Memory B cell (primary cell): ENCODE measurements around the gene UXS1.
A peak's percentile ranks its signal among the peaks of the same experiment; 100 is the strongest.
"Not testable (repeated sequence)": the region's sequence is repeated elsewhere in the genome, so short reads cannot be mapped to it uniquely, and the experiment has no call there.

Source experiments
- ATAC-seq: fragments of 150-1000 bp; cut with Tn5 transposase; 2 replicates; pipeline ENCODE4 v1.10.0; 2021; ENCODE audit warnings: low read depth, mild to moderate bottlenecking, moderate library complexity
- DNase-seq, 2 donors: peaks; one replicate each; pipeline ENCODE4 v3.0.0; 2022; ENCODE audit warnings: low spot score in 2 of 2
- H3K27ac Mint-ChIP-seq: one replicate; pipeline ENCODE4 v1.8.0; 2022; ENCODE audit warnings: mild to moderate bottlenecking, moderate library complexity, mixed read lengths
- H3K27me3 Mint-ChIP-seq: one replicate; pipeline ENCODE4 v1.8.0; 2022; ENCODE audit warnings: mixed read lengths
- H3K36me3 Mint-ChIP-seq: one replicate; pipeline ENCODE4 v1.8.0; 2022; ENCODE audit warnings: mild to moderate bottlenecking, mixed read lengths
- H3K4me1 Mint-ChIP-seq: one replicate; pipeline ENCODE4 v1.8.0; 2022; ENCODE audit warnings: mixed read lengths
- H3K4me3 Mint-ChIP-seq: one replicate; pipeline ENCODE4 v1.8.0; 2022; ENCODE audit warnings: mild to moderate bottlenecking, moderate library complexity, mixed read lengths
- H3K9me3 Mint-ChIP-seq: one replicate; pipeline ENCODE4 v1.8.0; 2022; ENCODE audit warnings: mixed read lengths

UXS1 gene

DNA sequence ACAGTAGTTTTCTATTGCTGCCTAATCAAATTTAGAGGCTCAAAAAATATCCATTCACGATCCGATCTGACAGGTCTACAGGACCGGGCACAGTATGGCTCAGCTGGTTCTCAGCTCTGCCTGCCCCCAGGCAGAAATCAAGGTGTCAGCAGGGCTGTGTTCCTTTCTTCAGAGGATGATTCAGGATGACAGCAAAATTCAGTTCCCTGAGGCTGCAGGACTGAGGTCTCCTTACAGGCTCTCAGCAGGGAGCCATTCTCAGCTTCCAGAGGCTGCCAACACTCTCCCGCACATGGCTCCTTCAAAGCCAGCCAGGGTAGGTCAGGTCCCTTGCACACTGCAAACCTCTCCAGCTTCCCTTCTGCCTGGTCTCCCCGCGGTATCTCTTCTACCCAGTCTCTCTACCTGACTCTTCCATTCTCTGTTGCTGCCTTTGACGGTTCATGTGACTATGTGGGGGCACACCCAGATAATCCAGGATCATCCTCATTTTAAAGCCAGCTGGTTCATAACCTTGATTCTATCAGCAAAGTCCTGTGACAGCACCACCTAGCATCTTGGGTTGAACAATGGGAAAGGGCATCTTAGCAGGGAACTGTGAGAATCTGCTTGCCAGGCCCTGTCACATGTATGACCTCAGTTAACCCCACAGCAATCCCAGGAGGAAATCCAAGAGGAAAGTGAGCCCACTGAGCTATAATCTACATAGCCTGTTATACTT lies 50.4 kb downstream of the UXS1 start:
- ATAC-seq (no peak), DNase-seq (no peak)
- H3K27me3 Mint-ChIP-seq, result no peaks in the 10 kb centered on the region
- H3K4me1 Mint-ChIP-seq, result peaks cover 26% of the 10 kb centered on the region
- H3K9me3 Mint-ChIP-seq, result no peaks in the 10 kb centered on the region
- H3K27ac Mint-ChIP-seq, result no peak overlapping the region
- H3K4me3 Mint-ChIP-seq, result no peak overlapping the region
- H3K36me3 Mint-ChIP-seq, result peaks cover 32% of the 10 kb centered on the region

- ATAC-seq (no peak), DNase-seq (no peak)
- H3K36me3 Mint-ChIP-seq, result peaks cover 39% of the 10 kb centered on the region
- peaks cover 22% of the 10 kb centered on the region for H3K4me1 Mint-ChIP-seq
- no peak overlapping the region for H3K27ac Mint-ChIP-seq
- no peaks in the 10 kb centered on the region for H3K27me3 Mint-ChIP-seq
- H3K9me3 Mint-ChIP-seq, result no peaks in the 10 kb centered on the region
- no peak overlapping the region for H3K4me3 Mint-ChIP-seq
These were observed 51.4 kb downstream of the UXS1 start for GRCh38 chr2:106142683-106143082.

DNA sequence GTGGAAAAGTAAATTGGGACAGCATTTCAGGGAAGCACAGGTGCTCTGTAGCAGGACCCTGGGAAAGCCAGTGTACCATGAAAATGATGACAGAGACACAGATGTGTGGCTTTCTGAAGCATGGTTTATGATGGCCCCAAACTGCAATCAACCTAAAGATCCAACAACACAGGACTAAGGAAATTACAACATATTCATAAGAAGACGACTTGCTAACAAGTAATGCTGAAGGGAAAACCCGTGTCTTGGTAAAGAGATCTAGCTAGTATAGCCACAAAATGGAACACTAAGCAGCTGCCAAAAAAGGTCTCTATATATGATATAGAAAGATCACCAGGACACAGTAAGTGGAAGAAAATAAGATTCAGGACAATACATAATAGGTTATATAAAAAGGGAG lies 53.2 kb downstream of the UXS1 start:
- Mint-ChIP-seq H3K4me3 (no peak overlapping the region), H3K9me3 (no peaks in the 10 kb centered on the region), H3K36me3 (peaks cover 40% of the 10 kb centered on the region), H3K4me1 (peaks cover 15% of the 10 kb centered on the region), H3K27me3 (no peaks in the 10 kb centered on the region), H3K27ac (peak overlapping the region; percentile 62)
- DNase-seq (no peak), ATAC-seq (no peak)

GRCh38 chr2:106140113-106140512 lies 54.0 kb downstream of the UXS1 start:
- Mint-ChIP-seq H3K9me3 (no peaks in the 10 kb centered on the region), H3K27me3 (no peaks in the 10 kb centered on the region), H3K27ac (no peak overlapping the region), H3K4me1 (peaks cover 13% of the 10 kb centered on the region), H3K36me3 (peaks cover 37% of the 10 kb centered on the region), H3K4me3 (no peak overlapping the region)
- DNase-seq (no peak), ATAC-seq (no peak)

GRCh38 chr2:106139238-106139935 lies 54.7 kb downstream of the UXS1 start:
- peaks cover 33% of the 10 kb centered on the region for H3K36me3 Mint-ChIP-seq
- no peaks in the 10 kb centered on the region for H3K27me3 Mint-ChIP-seq
- DNase-seq (no peak), ATAC-seq (no peak)
- H3K27ac Mint-ChIP-seq, result peak overlapping the region; percentile 62
- no peaks in the 10 kb centered on the region for H3K9me3 Mint-ChIP-seq
- H3K4me3 Mint-ChIP-seq, result no peak overlapping the region
- H3K4me1 Mint-ChIP-seq, result peaks cover 10% of the 10 kb centered on the region

GRCh38 chr2:106138543-106139237 lies 55.4 kb downstream of the UXS1 start:
- no peak for DNase-seq
- peaks cover 10% of the 10 kb centered on the region for H3K4me1 Mint-ChIP-seq
- H3K4me3 Mint-ChIP-seq, result no peak overlapping the region
- no peaks in the 10 kb centered on the region for H3K27me3 Mint-ChIP-seq
- no peaks in the 10 kb centered on the region for H3K9me3 Mint-ChIP-seq
- H3K36me3 Mint-ChIP-seq, result peaks cover 31% of the 10 kb centered on the region
- peak overlapping the region; percentile 62 for H3K27ac Mint-ChIP-seq
- no peak for ATAC-seq

DNA sequence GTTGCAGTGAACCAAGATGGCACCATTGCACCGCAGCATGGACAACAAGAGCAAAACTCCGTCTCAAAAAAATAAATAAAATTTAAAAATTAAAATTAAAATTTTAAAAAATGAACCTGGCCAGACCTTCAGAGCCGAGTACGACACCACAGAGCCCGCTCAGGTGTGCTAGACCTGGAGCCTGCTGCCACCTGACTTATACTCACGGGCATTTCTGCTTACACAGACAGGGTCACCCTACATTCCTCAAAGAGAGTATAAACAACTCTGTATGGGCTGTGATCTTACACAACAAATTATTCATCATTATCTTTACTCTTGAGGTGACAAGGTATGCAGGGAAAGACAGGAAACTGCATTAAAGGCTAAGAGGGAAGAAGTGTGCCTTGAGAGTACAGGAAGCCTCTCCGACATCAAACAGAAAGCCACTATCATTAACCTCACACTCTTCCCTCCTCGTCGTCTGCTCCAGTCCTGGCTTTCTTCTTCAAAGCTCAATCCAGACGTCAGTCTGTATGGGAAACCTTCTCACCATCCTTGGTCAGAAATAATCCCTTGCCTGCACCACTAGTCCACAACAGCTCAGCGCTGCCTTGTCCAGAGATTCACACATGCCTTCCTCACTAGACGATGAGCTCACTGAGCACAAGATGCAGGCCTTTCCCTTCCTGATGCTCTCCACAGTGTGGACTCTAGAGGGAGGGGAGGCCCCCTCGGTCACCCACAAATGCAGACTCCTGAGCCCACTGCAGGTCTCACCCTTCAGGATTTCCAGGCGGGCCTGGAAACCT lies 56.2 kb downstream of the UXS1 start:
- H3K9me3 Mint-ChIP-seq, result no peaks in the 10 kb centered on the region
- H3K36me3 Mint-ChIP-seq, result peaks cover 26% of the 10 kb centered on the region
- DNase-seq (no peak), ATAC-seq (no peak)
- H3K4me3 Mint-ChIP-seq, result no peak overlapping the region
- H3K27me3 Mint-ChIP-seq, result no peaks in the 10 kb centered on the region
- H3K4me1 Mint-ChIP-seq, result peaks cover 10% of the 10 kb centered on the region
- no peak overlapping the region for H3K27ac Mint-ChIP-seq

DNA sequence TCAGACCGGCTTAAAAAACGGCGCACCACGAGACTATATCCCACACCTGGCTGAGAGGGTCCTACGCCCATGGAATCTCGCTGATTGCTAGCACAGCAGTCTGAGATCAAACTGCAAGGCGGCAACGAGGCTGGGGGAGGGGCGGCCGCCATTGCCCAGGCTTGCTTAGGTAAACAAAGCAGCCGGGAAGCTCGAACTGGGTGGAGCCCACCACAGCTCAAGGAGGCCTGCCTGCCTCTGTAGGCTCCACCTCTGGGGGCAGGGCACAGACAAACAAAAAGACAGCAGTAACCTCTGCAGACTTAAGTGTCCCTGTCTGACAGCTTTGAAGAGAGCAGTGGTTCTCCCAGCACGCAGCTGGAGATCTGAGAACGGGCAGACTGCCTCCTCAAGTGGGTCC lies 62.9 kb downstream of the UXS1 start:
- not testable (repeated sequence) for DNase-seq, H3K4me1 Mint-ChIP-seq, H3K4me3 Mint-ChIP-seq, H3K27me3 Mint-ChIP-seq, H3K9me3 Mint-ChIP-seq, H3K27ac Mint-ChIP-seq, ATAC-seq
- H3K36me3 Mint-ChIP-seq, result peaks cover 17% of the 10 kb centered on the region

GRCh38 chr2:106130251-106130998 lies 63.7 kb downstream of the UXS1 start:
- H3K27me3 Mint-ChIP-seq, result no peaks in the 10 kb centered on the region
- no peaks in the 10 kb centered on the region for H3K9me3 Mint-ChIP-seq
- no peaks in the 10 kb centered on the region for H3K4me1 Mint-ChIP-seq
- no peak overlapping the region for H3K27ac Mint-ChIP-seq
- peak overlapping the region; percentile 59 for H3K4me3 Mint-ChIP-seq
- DNase-seq (no peak), ATAC-seq (no peak)
- peaks cover 20% of the 10 kb centered on the region for H3K36me3 Mint-ChIP-seq

DNA sequence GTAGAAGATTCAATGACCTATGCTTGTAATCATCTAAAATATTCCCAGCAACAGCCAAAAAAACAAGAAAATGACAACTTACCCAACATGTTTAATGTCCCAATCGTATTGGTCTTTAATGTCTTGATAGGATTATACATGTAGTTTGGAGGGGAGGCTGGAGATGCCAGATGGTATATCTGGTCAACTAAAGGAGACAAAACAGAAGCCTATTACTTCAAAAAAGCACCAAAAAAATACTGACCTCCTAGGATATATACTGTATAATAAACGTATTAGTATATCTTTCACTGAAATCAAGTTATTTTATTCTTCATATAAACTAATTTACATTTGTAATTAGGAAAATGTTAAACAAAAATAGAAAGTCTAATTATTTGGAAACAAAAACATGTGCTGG lies 64.5 kb downstream of the UXS1 start:
- Mint-ChIP-seq H3K36me3 (peaks cover 26% of the 10 kb centered on the region), H3K4me1 (peaks cover 2% of the 10 kb centered on the region), H3K4me3 (no peak overlapping the region), H3K9me3 (no peaks in the 10 kb centered on the region), H3K27ac (no peak overlapping the region), H3K27me3 (no peaks in the 10 kb centered on the region)
- ATAC-seq (no peak), DNase-seq (no peak)

DNA sequence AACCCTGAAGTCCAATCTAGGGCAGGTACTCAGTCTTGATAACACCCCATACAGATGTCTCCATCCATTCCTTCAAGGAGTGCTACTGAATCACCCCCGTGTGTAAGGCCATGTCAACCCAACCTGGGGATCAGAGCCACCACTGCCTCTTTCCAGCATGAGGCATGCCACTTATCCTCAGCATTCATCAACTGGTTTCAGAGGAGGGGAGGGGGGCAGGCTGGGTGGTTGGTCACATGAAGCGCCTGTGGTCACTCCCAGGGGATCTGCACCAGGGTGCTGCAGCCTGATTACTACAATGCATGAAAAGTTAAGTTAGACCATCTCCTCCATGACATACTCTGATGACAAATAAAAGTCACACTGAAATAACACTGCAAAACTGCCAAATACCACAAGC lies 65.0 kb downstream of the UXS1 start:
- Mint-ChIP-seq H3K27ac (no peak overlapping the region), H3K27me3 (no peaks in the 10 kb centered on the region), H3K36me3 (peaks cover 26% of the 10 kb centered on the region), H3K9me3 (no peaks in the 10 kb centered on the region), H3K4me1 (peaks cover 2% of the 10 kb centered on the region), H3K4me3 (no peak overlapping the region)
- ATAC-seq, result no peak
- no peak for DNase-seq

- H3K9me3 Mint-ChIP-seq, result no peaks in the 10 kb centered on the region
- no peak overlapping the region for H3K27ac Mint-ChIP-seq
- DNase-seq, result no peak
- no peak for ATAC-seq
- peaks cover 2% of the 10 kb centered on the region for H3K4me1 Mint-ChIP-seq
- peaks cover 29% of the 10 kb centered on the region for H3K36me3 Mint-ChIP-seq
- no peak overlapping the region for H3K4me3 Mint-ChIP-seq
- H3K27me3 Mint-ChIP-seq, result no peaks in the 10 kb centered on the region
These were observed 66.3 kb downstream of the UXS1 start for GRCh38 chr2:106127776-106128268.

DNA sequence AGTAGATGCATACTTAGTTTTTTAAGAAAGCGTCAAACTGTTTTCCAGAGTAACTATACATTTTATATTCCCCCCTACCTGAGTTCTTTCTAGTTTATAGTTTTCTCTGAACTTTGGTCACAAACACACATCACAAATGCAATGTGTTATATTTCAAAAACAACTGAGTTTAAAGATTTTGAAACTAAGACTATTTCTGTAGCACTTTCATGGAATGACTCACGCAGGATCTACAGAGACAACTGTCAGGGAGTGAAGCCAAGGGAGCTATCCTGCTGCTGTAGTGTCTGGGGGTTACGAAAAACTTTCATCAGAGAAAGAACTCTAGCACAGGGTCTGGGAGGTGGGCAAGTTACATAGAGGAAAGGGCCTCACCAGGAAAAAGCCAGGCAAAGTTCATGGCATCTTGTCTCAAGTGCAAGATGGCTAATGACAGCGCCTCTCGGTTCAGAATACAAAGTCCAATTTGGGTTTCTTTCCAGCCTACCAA lies 66.8 kb downstream of the UXS1 start:
- ATAC-seq, result no peak
- Mint-ChIP-seq H3K36me3 (peaks cover 31% of the 10 kb centered on the region), H3K4me3 (no peak overlapping the region), H3K4me1 (peaks cover 2% of the 10 kb centered on the region), H3K27me3 (no peaks in the 10 kb centered on the region), H3K27ac (no peak overlapping the region), H3K9me3 (no peaks in the 10 kb centered on the region)
- no peak for DNase-seq
